Astrocyte of the spinal cord (primary cell): Measurements from ENCODE around the gene TC2N.
"Not testable (repeated sequence)": the region's sequence is repeated elsewhere in the genome, so short reads cannot be mapped to it uniquely, and the experiment has no call there.

Source experiments
- DNase-seq: peaks from one replicate; pipeline ENCODE4 v3.0.0; 2011; ENCODE audit warnings: low read depth, low spot score
- H3K4me3 ChIP-seq: 2 replicates; pipeline ENCODE4 v1.5.1; 2011; ENCODE audit warnings: low read depth, mild to moderate bottlenecking, low read length, moderate library complexity
- CTCF ChIP-seq: IDR thresholded peaks from 2 replicates; pipeline ENCODE4 v1.5.1; 2012; ENCODE audit warnings: low read depth, mild to moderate bottlenecking, low read length, inconsistent platforms
- in situ Hi-C: cut with HindIII; loops from 2 replicates; pipeline ENCODE4 v1.10.0; 2017; ENCODE audit warnings: low sequenced_read_pairs

TC2N gene

GRCh38 chr14:91898372-91898771, 31.0 kb upstream of the TC2N start:
- in situ Hi-C loops: no loop called here
- peak; percentile 6 for DNase-seq
- TF ChIP-seq CTCF: no peak
- H3K4me3 ChIP-seq: no peak overlapping the region

GRCh38 chr14:91897716-91898115, 30.4 kb upstream of the TC2N start:
- DNase-seq, in situ Hi-C loops, H3K4me3 ChIP-seq: not testable (repeated sequence)

- TF ChIP-seq CTCF: no peak
- in situ Hi-C loops: no loop called here
- peak; percentile 32 for DNase-seq
- H3K4me3 ChIP-seq: no peak overlapping the region
Measured at GRCh38 chr14:91897106-91897701, 29.9 kb upstream of the TC2N start.

- TF ChIP-seq CTCF: no peak
- no peak for DNase-seq
- in situ Hi-C loops: no loop called here
- H3K4me3 ChIP-seq: no peak overlapping the region
Measured at GRCh38 chr14:91896419-91896818, 29.1 kb upstream of the TC2N start.

- no peak overlapping the region for H3K4me3 ChIP-seq
- in situ Hi-C loops: no loop called here
- TF ChIP-seq CTCF: no peak
- DNase-seq: no peak
Measured at GRCh38 chr14:91893669-91894068, 26.3 kb upstream of the TC2N start.

- H3K4me3 ChIP-seq: no peak overlapping the region
- TF ChIP-seq CTCF: peak; percentile 61
- no peak for DNase-seq
- in situ Hi-C loops: no loop called here
Measured at GRCh38 chr14:91893007-91893406, 25.7 kb upstream of the TC2N start.

GRCh38 chr14:91891721-91892220, 24.4 kb upstream of the TC2N start:
- H3K4me3 ChIP-seq: no peak overlapping the region
- TF ChIP-seq CTCF: no peak
- in situ Hi-C loops: no loop called here
- DNase-seq: peak; percentile 33
